Testis (tissue), 2 donors: ENCODE data around the gene TNFRSF14.

Experiments used
- CTCF ChIP-seq, 3 experiments: fragments of 450-650 bp in 2 of 3; fragments of 200-600 bp in 1 of 3; sonication (generic) in 1 of 3; IDR thresholded peaks; one replicate each; pipeline ENCODE4 v1.5.1; 2016 to 2019; ENCODE audit warnings: antibody characterized with exemption in 3 of 3, mild to moderate bottlenecking in 2 of 3, moderate library complexity in 1 of 3
- POLR2A ChIP-seq: fragments of 450-650 bp; IDR thresholded peaks from one replicate; pipeline ENCODE4 v1.6.1; 2017; ENCODE audit warnings: antibody characterized with exemption, mild to moderate bottlenecking, moderate library complexity

GRCh38 chr1:2580691-2581090 lies 24.5 kb downstream of the TNFRSF14 start:
- TF ChIP-seq POLR2A (no peak), CTCF (IDR thresholded peaks at IDR 0.05) (no peak)
